ENCODE results near the gene DYSF.

The DYSF gene

DNA sequence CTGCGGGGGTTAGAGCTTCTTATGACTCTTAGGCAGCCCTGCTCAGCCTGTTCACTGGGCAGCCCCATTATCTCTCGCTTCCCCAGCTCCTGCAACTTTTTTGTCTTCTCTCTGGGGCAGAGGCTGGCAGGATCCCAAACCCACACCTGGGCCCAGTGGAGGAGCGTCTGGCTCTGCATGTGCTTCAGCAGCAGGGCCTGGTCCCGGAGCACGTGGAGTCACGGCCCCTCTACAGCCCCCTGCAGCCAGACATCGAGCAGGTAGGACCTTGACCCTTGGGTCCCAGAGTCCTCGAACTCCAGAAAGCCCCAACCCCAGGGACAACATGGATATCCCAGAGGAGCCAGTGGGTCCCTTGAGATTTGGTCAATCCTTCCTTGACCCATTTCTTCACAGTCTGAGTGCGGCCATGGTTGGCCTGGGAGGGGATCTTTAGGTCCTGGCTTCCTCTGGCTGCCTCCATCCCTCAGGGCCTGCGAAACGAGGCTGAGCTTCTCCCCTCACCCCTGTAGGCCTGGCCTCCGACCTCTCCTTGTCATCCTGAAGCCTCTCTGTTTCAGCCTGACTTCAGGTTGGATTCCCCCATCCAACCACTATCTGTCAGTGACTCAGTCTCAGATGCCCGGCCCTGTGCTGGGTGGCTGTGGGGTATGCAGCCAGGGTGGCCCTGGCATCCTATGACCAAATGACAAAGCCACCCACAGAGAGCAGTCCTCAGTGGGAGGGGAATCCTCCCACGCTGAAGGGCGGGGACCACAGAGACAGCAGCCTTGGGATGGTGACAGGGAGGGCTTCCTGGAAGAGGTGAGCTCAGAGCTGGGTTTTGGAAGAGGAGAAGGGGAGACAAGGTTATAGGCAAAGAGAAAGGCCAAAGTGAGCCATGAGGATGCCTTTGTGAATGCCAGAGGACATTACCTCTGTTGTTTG is 214.2 kb downstream of the DYSF start:
- TF ChIP-seq ZFX (IDR thresholded peaks at IDR 0.05): no peak
- TF ChIP-seq CTCF (conservative IDR thresholded peaks at IDR 0.05): no peak
- H3K27ac ChIP-seq: no peak overlapping the region

DNA sequence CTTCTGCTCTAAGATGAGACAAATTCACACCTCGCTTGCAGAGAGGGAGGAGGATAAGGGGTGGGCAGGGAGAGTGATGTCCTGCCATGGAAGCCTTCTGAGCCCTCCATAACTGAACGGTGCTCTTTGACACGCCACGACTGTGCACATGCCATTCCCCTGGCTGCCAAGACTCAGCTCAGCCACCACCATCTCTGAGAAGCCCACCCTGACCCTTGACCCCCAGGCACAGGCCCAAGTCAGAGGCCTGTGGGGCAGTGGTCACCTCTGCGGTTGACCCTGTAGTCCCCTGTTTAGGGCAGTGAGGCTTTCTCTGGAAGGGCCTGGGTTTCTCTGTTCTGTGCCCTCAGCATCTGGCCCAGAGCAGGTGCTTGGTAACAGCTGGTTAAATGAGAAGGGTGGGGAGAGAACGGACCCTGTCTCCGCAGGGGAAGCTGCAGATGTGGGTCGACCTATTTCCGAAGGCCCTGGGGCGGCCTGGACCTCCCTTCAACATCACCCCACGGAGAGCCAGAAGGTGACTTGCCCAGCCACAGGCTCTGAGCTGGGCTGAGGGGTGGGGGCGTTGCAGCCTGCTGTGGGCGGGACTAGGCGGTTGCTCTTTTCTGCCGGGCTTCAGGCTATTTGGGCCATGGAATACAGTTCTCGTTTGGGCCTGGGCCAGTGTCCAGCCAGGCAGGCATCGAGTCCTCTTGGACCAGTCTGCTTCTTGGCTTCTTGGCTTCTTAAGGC is 215.1 kb downstream of the DYSF start:
- no peak overlapping the region for H3K27ac ChIP-seq
- TF ChIP-seq ZFX (IDR thresholded peaks at IDR 0.05) (no peak), CTCF (conservative IDR thresholded peaks at IDR 0.05) (no peak)

DNA sequence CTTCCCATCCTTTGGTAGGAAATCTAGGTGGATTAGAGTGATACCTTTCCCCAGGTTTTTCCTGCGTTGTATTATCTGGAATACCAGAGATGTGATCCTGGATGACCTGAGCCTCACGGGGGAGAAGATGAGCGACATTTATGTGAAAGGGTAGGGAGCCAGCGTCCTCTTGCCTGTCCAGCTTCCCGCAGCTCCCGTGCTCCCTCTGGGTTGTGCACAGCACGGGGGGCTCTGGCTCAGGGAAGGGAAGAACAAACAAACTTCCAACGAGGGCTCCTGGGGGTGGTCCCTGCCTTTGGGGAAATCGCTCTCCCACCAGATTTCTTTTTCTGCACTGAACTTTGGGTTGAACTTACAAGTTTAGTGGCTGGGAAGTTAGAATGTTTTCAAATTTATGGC is 215.7 kb downstream of the DYSF start:
- TF ChIP-seq ZFX (IDR thresholded peaks at IDR 0.05) (no peak), CTCF (conservative IDR thresholded peaks at IDR 0.05) (no peak)
- no peak overlapping the region for H3K27ac ChIP-seq

GRCh38 chr2:71669628-71670429 is 216.5 kb downstream of the DYSF start:
- TF ChIP-seq CTCF (conservative IDR thresholded peaks at IDR 0.05): no peak
- no peak for TF ChIP-seq ZFX (IDR thresholded peaks at IDR 0.05)

GRCh38 chr2:71670430-71670795 is 217.1 kb downstream of the DYSF start:
- no peak for TF ChIP-seq CTCF (conservative IDR thresholded peaks at IDR 0.05)
- TF ChIP-seq ZFX (IDR thresholded peaks at IDR 0.05): no peak
- no peak overlapping the region for H3K27ac ChIP-seq

More at GRCh38 chr2:71669628-71670429, 216.5 kb downstream of the DYSF start:
- H3K27ac ChIP-seq: no peak overlapping the region

GRCh38 chr2:71671203-71671854 is 218.0 kb downstream of the DYSF start:
- no peak overlapping the region for H3K27ac ChIP-seq
- TF ChIP-seq CTCF (conservative IDR thresholded peaks at IDR 0.05): no peak
- no peak for TF ChIP-seq ZFX (IDR thresholded peaks at IDR 0.05)

All from C4-2B (cell line).